HUES64 (cell line): ENCODE measurements around the gene USP32.

Source experiments
- H3K27ac ChIP-seq: 2 replicates; pipeline ENCODE4 v1.7.0; 2013; ENCODE audit warnings: low read depth, low read length, inconsistent platforms
- H3K27me3 ChIP-seq: 2 replicates; pipeline ENCODE4 v1.6.1; 2013; ENCODE audit warnings: mild to moderate bottlenecking, low read length; ENCODE audit not compliant: insufficient read depth
- H3K36me3 ChIP-seq: 2 replicates; pipeline ENCODE4 v1.6.1; 2013; ENCODE audit warnings: mild to moderate bottlenecking, low read length; ENCODE audit not compliant: insufficient read depth
- H3K4me1 ChIP-seq: 2 replicates; pipeline ENCODE4 v1.6.1; 2013; ENCODE audit warnings: mild to moderate bottlenecking, low read length, moderate library complexity; ENCODE audit not compliant: insufficient read depth
- H3K4me3 ChIP-seq: 2 replicates; pipeline ENCODE4 v1.5.1; 2013; ENCODE audit warnings: mild to moderate bottlenecking, low read length, moderate library complexity
- H3K9ac ChIP-seq: 2 replicates; pipeline ENCODE4 v1.6.1; 2013; ENCODE audit warnings: mild to moderate bottlenecking, low read depth, low read length
- H3K9me3 ChIP-seq: 2 replicates; pipeline ENCODE4 v1.6.1; 2013; ENCODE audit warnings: low read depth, low read length; ENCODE audit not compliant: insufficient read depth
- WGBS: fragments of 150-250, 120-280 bp; methylation state at CpG from one replicate; pipeline ENCODE4 v1.1.7; 2013; ENCODE audit warnings: missing lambda C conversion rate; 5-methylcytosine and 5-hydroxymethylcytosine counted together

Gene USP32

GRCh38 chr17:60292697-60293096, 99.2 kb downstream of the USP32 start:
- Histone ChIP-seq H3K36me3 (peaks cover 35% of the 10 kb centered on the region), H3K9ac (no peak overlapping the region), H3K9me3 (no peaks in the 10 kb centered on the region), H3K4me3 (no peak overlapping the region), H3K27me3 (no peaks in the 10 kb centered on the region), H3K27ac (no peak overlapping the region), H3K4me1 (no peaks in the 10 kb centered on the region)
- 97% methylated on average over 1 of the region's 1 CpG for WGBS

GRCh38 chr17:60284709-60285108, 107.2 kb downstream of the USP32 start:
- H3K27me3 ChIP-seq, result no peaks in the 10 kb centered on the region
- no peak overlapping the region for H3K9ac ChIP-seq
- H3K4me1 ChIP-seq, result no peaks in the 10 kb centered on the region
- no peaks in the 10 kb centered on the region for H3K9me3 ChIP-seq
- peaks cover 25% of the 10 kb centered on the region for H3K36me3 ChIP-seq
- no peak overlapping the region for H3K27ac ChIP-seq
- no peak overlapping the region for H3K4me3 ChIP-seq
- WGBS, result 100% methylated on average over 1 of the region's 1 CpG

GRCh38 chr17:60283816-60284215, 108.1 kb downstream of the USP32 start:
- no peaks in the 10 kb centered on the region for H3K9me3 ChIP-seq
- no peaks in the 10 kb centered on the region for H3K4me1 ChIP-seq
- peaks cover 19% of the 10 kb centered on the region for H3K36me3 ChIP-seq
- H3K9ac ChIP-seq, result no peak overlapping the region
- no peaks in the 10 kb centered on the region for H3K27me3 ChIP-seq
- WGBS, result 92% methylated on average over 3 of the region's 3 CpGs
- H3K27ac ChIP-seq, result no peak overlapping the region
- no peak overlapping the region for H3K4me3 ChIP-seq

- H3K9ac ChIP-seq, result no peak overlapping the region
- no peak overlapping the region for H3K4me3 ChIP-seq
- H3K27me3 ChIP-seq, result no peaks in the 10 kb centered on the region
Measured at GRCh38 chr17:60280673-60281072, 111.3 kb downstream of the USP32 start.

GRCh38 chr17:60278237-60278636, 113.7 kb downstream of the USP32 start:
- H3K4me1 ChIP-seq, result no peaks in the 10 kb centered on the region
- H3K27ac ChIP-seq, result no peak overlapping the region
- H3K27me3 ChIP-seq, result no peaks in the 10 kb centered on the region
- peaks cover 3% of the 10 kb centered on the region; the same call in 1 of the 2 replicates for H3K36me3 ChIP-seq
- H3K4me3 ChIP-seq, result no peak overlapping the region
- no peak overlapping the region for H3K9ac ChIP-seq
- WGBS, result 98% methylated on average over 2 of the region's 2 CpGs
- no peaks in the 10 kb centered on the region for H3K9me3 ChIP-seq

More at GRCh38 chr17:60280673-60281072, 111.3 kb downstream of the USP32 start:
- Histone ChIP-seq H3K36me3 (peaks cover 6% of the 10 kb centered on the region; the same call in 1 of the 2 replicates), H3K9me3 (no peaks in the 10 kb centered on the region), H3K27ac (no peak overlapping the region), H3K4me1 (no peaks in the 10 kb centered on the region)

GRCh38 chr17:60277258-60277657, 114.7 kb downstream of the USP32 start:
- Histone ChIP-seq H3K9me3 (no peaks in the 10 kb centered on the region), H3K4me1 (no peaks in the 10 kb centered on the region), H3K27me3 (no peaks in the 10 kb centered on the region), H3K27ac (no peak overlapping the region), H3K4me3 (no peak overlapping the region), H3K36me3 (peaks cover 3% of the 10 kb centered on the region; the same call in 1 of the 2 replicates), H3K9ac (no peak overlapping the region)
- WGBS, result 100% methylated on average over 1 of the region's 1 CpG

- Histone ChIP-seq H3K4me3 (no peak overlapping the region), H3K9ac (no peak overlapping the region), H3K27ac (no peak overlapping the region), H3K27me3 (no peaks in the 10 kb centered on the region), H3K36me3 (peaks cover 40% of the 10 kb centered on the region), H3K9me3 (no peaks in the 10 kb centered on the region), H3K4me1 (no peaks in the 10 kb centered on the region)
- WGBS, result 100% methylated on average over 1 of the region's 1 CpG
Measured at GRCh38 chr17:60269417-60269816, 122.5 kb downstream of the USP32 start.

- H3K27me3 ChIP-seq, result no peaks in the 10 kb centered on the region
- WGBS, result no CpG with 5 or more reads among the region's 1 CpG
Measured at GRCh38 chr17:60260540-60260939, 131.4 kb downstream of the USP32 start.

GRCh38 chr17:60258313-60258712, 133.6 kb downstream of the USP32 start:
- Histone ChIP-seq H3K4me1 (peaks cover 12% of the 10 kb centered on the region), H3K9ac (no peak overlapping the region), H3K4me3 (no peak overlapping the region), H3K9me3 (no peaks in the 10 kb centered on the region), H3K36me3 (peaks cover 58% of the 10 kb centered on the region), H3K27ac (no peak overlapping the region; the same call in 1 of the 2 replicates), H3K27me3 (no peaks in the 10 kb centered on the region)
- 83% methylated on average over 3 of the region's 3 CpGs for WGBS

More at GRCh38 chr17:60260540-60260939, 131.4 kb downstream of the USP32 start:
- Histone ChIP-seq H3K9ac (no peak overlapping the region), H3K27ac (no peak overlapping the region), H3K9me3 (no peaks in the 10 kb centered on the region), H3K4me1 (peaks cover 17% of the 10 kb centered on the region), H3K36me3 (peaks cover 53% of the 10 kb centered on the region), H3K4me3 (no peak overlapping the region)

- H3K9me3 ChIP-seq, result no peaks in the 10 kb centered on the region
- H3K4me1 ChIP-seq, result peaks cover 11% of the 10 kb centered on the region
- H3K4me3 ChIP-seq, result no peak overlapping the region
- H3K27ac ChIP-seq, result no peak overlapping the region
- no peaks in the 10 kb centered on the region for H3K27me3 ChIP-seq
- peaks cover 66% of the 10 kb centered on the region for H3K36me3 ChIP-seq
- no peak overlapping the region for H3K9ac ChIP-seq
Measured at GRCh38 chr17:60256174-60256573, 135.8 kb downstream of the USP32 start.

- H3K27ac ChIP-seq, result no peak overlapping the region
- H3K9ac ChIP-seq, result no peak overlapping the region
- peaks cover 1% of the 10 kb centered on the region; the same call in 1 of the 2 replicates for H3K4me1 ChIP-seq
- no peaks in the 10 kb centered on the region for H3K27me3 ChIP-seq
- no peak overlapping the region for H3K4me3 ChIP-seq
- peaks cover 77% of the 10 kb centered on the region for H3K36me3 ChIP-seq
- H3K9me3 ChIP-seq, result no peaks in the 10 kb centered on the region
- 94% methylated on average over 1 of the region's 2 CpGs for WGBS
Measured at GRCh38 chr17:60253048-60253447, 138.9 kb downstream of the USP32 start.

GRCh38 chr17:60252459-60252858, 139.5 kb downstream of the USP32 start:
- no peaks in the 10 kb centered on the region for H3K27me3 ChIP-seq
- H3K9ac ChIP-seq, result no peak overlapping the region
- H3K27ac ChIP-seq, result no peak overlapping the region
- H3K4me1 ChIP-seq, result no peaks in the 10 kb centered on the region
- no peaks in the 10 kb centered on the region for H3K9me3 ChIP-seq
- WGBS, result no CpG with 5 or more reads among the region's 1 CpG
- H3K36me3 ChIP-seq, result peaks cover 75% of the 10 kb centered on the region
- H3K4me3 ChIP-seq, result no peak overlapping the region
